ENCODE results near the gene NOTCH4. TPM values are rescaled to one million over a fixed set of nuclear protein-coding genes. Genes with fewer than 3 reads are reported as not detected.
A peak's percentile ranks its signal among the peaks of the same experiment; 100 is the strongest.
"Not testable (repeated sequence)": the region's sequence is repeated elsewhere in the genome, so short reads cannot be mapped to it uniquely, and the experiment has no call there.

Gene NOTCH4
- 0.27 and 0.62 TPM in 2 replicates for total RNA-seq (2014; rRNA removed; shearing (Covaris generic))

GRCh38 chr6:32223258-32224235 is at the start of gene NOTCH4:
Gene NOTCH4, minus strand, starts transcription at chr6:32224067. Its CDS starts 139 bp downstream, at chr6:32223928.
- in situ Hi-C loops (cut with HindIII; ENCODE audit: low sequenced_read_pairs), result no loop called here

GRCh38 chr6:32271429-32271828 is 47.6 kb upstream of the NOTCH4 start:
- in situ Hi-C loops (cut with HindIII; ENCODE audit: low sequenced_read_pairs), result no loop called here
- DNase-seq (ENCODE audit: low spot score), result no peak

More at GRCh38 chr6:32223258-32224235, at the start of gene NOTCH4:
- DNase-seq (ENCODE audit: low spot score), result no peak

- DNase-seq (ENCODE audit: low spot score); in situ Hi-C loops (cut with HindIII; ENCODE audit: low sequenced_read_pairs): not testable (repeated sequence)
Observed at GRCh38 chr6:32268459-32268858, 44.6 kb upstream of the NOTCH4 start.

GRCh38 chr6:32267035-32267434 is 43.2 kb upstream of the NOTCH4 start:
- no peak for DNase-seq (ENCODE audit: low spot score)
- in situ Hi-C loops (cut with HindIII; ENCODE audit: low sequenced_read_pairs), result no loop called here

- in situ Hi-C loops (cut with HindIII; ENCODE audit: low sequenced_read_pairs), result not testable (repeated sequence)
Observed at GRCh38 chr6:32257262-32257661, 33.4 kb upstream of the NOTCH4 start.

GRCh38 chr6:32255199-32256153 is 31.6 kb upstream of the NOTCH4 start:
- DNase-seq (ENCODE audit: low spot score), result peak; percentile 40
- in situ Hi-C loops (cut with HindIII; ENCODE audit: low sequenced_read_pairs), result no loop called here

More at GRCh38 chr6:32257262-32257661, 33.4 kb upstream of the NOTCH4 start:
- not testable (repeated sequence) for DNase-seq (ENCODE audit: low spot score)

GRCh38 chr6:32254761-32255198 is 30.9 kb upstream of the NOTCH4 start:
- in situ Hi-C loops (cut with HindIII; ENCODE audit: low sequenced_read_pairs), result no loop called here
- no peak for DNase-seq (ENCODE audit: low spot score)

- in situ Hi-C loops (cut with HindIII; ENCODE audit: low sequenced_read_pairs), result no loop called here
- DNase-seq (ENCODE audit: low spot score), result no peak
Observed at GRCh38 chr6:32252331-32253009, 28.6 kb upstream of the NOTCH4 start.

GRCh38 chr6:32249262-32249661 is 25.4 kb upstream of the NOTCH4 start:
- DNase-seq (ENCODE audit: low spot score), result no peak
- in situ Hi-C loops (cut with HindIII; ENCODE audit: low sequenced_read_pairs), result no loop called here

- no peak for DNase-seq (ENCODE audit: low spot score)
- in situ Hi-C loops (cut with HindIII; ENCODE audit: low sequenced_read_pairs), result no loop called here
Observed at GRCh38 chr6:32247401-32247800, 23.5 kb upstream of the NOTCH4 start.

GRCh38 chr6:32244946-32245398 is 21.1 kb upstream of the NOTCH4 start:
- in situ Hi-C loops (cut with HindIII; ENCODE audit: low sequenced_read_pairs), result no loop called here
- peak; percentile 89 for DNase-seq (ENCODE audit: low spot score)

- in situ Hi-C loops (cut with HindIII; ENCODE audit: low sequenced_read_pairs), result no loop called here
- DNase-seq (ENCODE audit: low spot score), result no peak
Observed at GRCh38 chr6:32244270-32244669, 20.4 kb upstream of the NOTCH4 start.

GRCh38 chr6:32242318-32242813 is 18.5 kb upstream of the NOTCH4 start:
- in situ Hi-C loops (cut with HindIII; ENCODE audit: low sequenced_read_pairs), result not testable (repeated sequence)

GRCh38 chr6:32240686-32241085 is 16.8 kb upstream of the NOTCH4 start:
- no peak for DNase-seq (ENCODE audit: low spot score)
- in situ Hi-C loops (cut with HindIII; ENCODE audit: low sequenced_read_pairs), result no loop called here

More at GRCh38 chr6:32242318-32242813, 18.5 kb upstream of the NOTCH4 start:
- not testable (repeated sequence) for DNase-seq (ENCODE audit: low spot score)

- DNase-seq (ENCODE audit: low spot score), result no peak
- in situ Hi-C loops (cut with HindIII; ENCODE audit: low sequenced_read_pairs), result no loop called here
Observed at GRCh38 chr6:32239462-32239861, 15.6 kb upstream of the NOTCH4 start.

- no peak for DNase-seq (ENCODE audit: low spot score)
- in situ Hi-C loops (cut with HindIII; ENCODE audit: low sequenced_read_pairs), result no loop called here
Observed at GRCh38 chr6:32234934-32235333, 11.1 kb upstream of the NOTCH4 start.

- no peak for DNase-seq (ENCODE audit: low spot score)
- in situ Hi-C loops (cut with HindIII; ENCODE audit: low sequenced_read_pairs), result no loop called here
Observed at GRCh38 chr6:32226434-32226833, 2.6 kb upstream of the NOTCH4 start.

- no peak for DNase-seq (ENCODE audit: low spot score)
Observed at GRCh38 chr6:32224696-32225095, 829 bp upstream of the NOTCH4 start.

More at GRCh38 chr6:32224696-32225095, 829 bp upstream of the NOTCH4 start:
- in situ Hi-C loops (cut with HindIII; ENCODE audit: low sequenced_read_pairs), result no loop called here
